ENCODE data around the gene SMIM28.

The SMIM28 gene

DNA sequence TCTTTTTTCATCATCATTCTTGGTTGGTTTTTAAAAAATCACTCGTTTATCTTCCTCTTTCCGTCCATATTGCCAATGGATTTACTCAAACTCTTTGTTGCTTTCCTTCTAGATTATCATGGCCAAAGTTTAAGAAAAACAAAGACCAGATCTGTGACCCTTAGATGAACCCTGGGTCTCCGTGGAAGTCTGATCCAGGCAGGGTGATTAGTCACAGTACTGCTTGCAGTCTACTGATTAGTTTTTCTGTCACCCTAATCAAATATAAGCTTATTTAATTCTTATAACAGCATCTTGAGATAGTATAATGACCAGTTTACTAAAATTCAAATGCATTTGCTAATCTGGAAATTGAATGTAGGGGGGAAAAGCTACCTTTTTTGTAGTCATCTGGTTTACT lies 6.0 kb upstream of the SMIM28 start:
- no peak overlapping the region for H3K4me3 ChIP-seq (replicated peaks; ENCODE audit: low read depth, low read length)
- TF ChIP-seq CTCF (IDR thresholded peaks at IDR 0.05; ENCODE audit: low read depth, low read length, missing control alignments): no peak
- DNase-seq (ENCODE audit: extremely low read depth, low read depth): no peak

GRCh38 chr6:138372711-138373463 lies 4.8 kb upstream of the SMIM28 start:
- DNase-seq (ENCODE audit: extremely low read depth, low read depth): no peak
- H3K4me3 ChIP-seq (replicated peaks; ENCODE audit: low read depth, low read length): no peak overlapping the region
- TF ChIP-seq CTCF (IDR thresholded peaks at IDR 0.05; ENCODE audit: low read depth, low read length, missing control alignments): no peak

GRCh38 chr6:138374230-138374629 lies 3.5 kb upstream of the SMIM28 start:
- no peak for DNase-seq (ENCODE audit: extremely low read depth, low read depth)
- TF ChIP-seq CTCF (IDR thresholded peaks at IDR 0.05; ENCODE audit: low read depth, low read length, missing control alignments): no peak
- no peak overlapping the region for H3K4me3 ChIP-seq (replicated peaks; ENCODE audit: low read depth, low read length)

GRCh38 chr6:138374815-138375214 lies 2.9 kb upstream of the SMIM28 start:
- DNase-seq (ENCODE audit: extremely low read depth, low read depth): no peak
- no peak for TF ChIP-seq CTCF (IDR thresholded peaks at IDR 0.05; ENCODE audit: low read depth, low read length, missing control alignments)
- H3K4me3 ChIP-seq (replicated peaks; ENCODE audit: low read depth, low read length): no peak overlapping the region

DNA sequence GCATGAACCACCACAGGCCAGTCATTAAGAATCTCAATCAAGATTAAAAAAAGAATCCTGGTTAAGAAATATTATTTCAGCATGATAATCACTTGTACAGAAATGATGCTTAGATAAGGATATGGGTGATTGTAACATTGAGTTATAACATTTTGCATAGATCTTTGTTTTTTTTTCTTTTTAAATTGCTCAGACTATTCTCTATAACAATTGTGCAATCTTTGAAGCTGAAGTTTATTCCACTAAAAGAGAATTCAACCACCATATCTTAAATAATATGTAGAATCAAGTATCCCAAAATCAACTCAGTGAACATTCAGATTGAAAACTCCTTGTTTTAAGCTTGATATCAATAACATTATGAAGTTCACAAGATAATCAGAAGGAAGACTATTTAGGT lies 663 bp upstream of the SMIM28 start:
- TF ChIP-seq CTCF (IDR thresholded peaks at IDR 0.05; ENCODE audit: low read depth, low read length, missing control alignments): no peak
- DNase-seq (ENCODE audit: extremely low read depth, low read depth): no peak
- H3K4me3 ChIP-seq (replicated peaks; ENCODE audit: low read depth, low read length): no peak overlapping the region

- DNase-seq (ENCODE audit: extremely low read depth, low read depth): no peak
- no peak overlapping the region for H3K4me3 ChIP-seq (replicated peaks; ENCODE audit: low read depth, low read length)
- TF ChIP-seq CTCF (IDR thresholded peaks at IDR 0.05; ENCODE audit: low read depth, low read length, missing control alignments): no peak
These were observed 758 bp downstream of the SMIM28 start for GRCh38 chr6:138378463-138378862.
